Glomerular visceral epithelial cell (primary cell): ENCODE results near the gene PGC.
A peak's percentile ranks its signal among the peaks of the same experiment; 100 is the strongest.

Experiments
- DNase-seq: peaks from one replicate; pipeline ENCODE4 v3.0.0-alpha.2; 2016; ENCODE audit errors: extremely low spot score

The PGC gene

DNA sequence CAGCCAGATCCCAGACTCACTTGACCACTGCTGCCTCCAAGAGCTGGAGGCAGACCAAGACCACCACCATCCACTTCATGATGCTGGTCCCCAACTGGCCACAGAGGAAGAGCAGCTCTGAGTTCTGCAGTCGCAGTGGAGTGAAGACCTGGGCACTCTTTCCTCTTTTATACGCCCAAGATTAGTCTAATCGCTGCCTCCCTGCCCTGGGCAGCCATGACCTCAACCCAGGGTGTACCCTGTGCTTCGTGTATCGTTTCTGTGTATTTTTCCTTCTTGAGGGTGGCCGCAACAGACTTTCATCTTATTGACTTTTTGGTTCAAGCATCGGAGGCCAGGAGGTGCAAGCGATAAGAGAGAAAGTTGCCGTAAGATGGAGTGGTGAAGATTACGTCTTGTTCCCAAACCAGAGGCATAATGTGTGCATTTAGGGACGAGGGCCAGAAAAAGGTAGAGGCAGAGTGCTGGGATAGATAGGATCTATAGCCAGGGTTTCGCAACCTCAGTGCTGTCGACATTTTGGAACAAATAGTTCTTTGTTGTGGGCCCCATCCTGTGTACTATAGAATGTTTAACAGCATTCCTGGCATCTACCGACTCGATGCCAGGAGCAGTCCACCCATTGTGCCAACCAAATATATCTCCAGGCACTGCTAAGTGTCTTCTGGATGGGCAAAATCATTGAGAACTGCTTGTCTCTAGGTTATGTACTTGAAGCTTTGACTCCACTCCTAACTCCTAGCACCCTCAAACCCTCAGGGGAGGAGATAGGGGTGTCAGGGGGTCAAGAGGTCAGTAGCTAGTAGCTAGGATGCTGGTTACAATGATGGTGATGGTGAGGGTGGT is at the start of gene PGC:
Gene PGC (minus strand): TSS at position 142 of the 846 bp plus-strand sequence. CDS start 63 bp downstream, at position 79.
- no peak for DNase-seq

DNA sequence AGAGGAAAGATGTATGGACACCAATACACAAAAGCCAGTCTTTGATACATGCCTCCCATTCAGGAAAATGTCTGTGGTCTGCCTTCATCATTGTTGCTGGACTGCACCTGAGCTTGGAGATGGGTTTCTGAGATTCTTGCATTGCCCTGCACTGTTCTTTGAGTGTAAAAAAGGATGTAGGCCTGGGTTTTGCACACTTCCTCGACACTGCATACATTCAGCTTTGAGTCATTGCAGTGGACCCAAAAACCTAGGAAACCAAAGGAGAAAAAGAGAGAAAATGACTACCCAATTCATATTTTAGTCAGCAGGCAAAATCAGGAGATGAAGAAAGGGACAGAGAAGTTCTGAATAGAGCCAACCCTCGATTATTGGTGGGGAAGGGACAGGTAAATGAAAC is 49.3 kb upstream of the PGC start:
- DNase-seq, result no peak

DNA sequence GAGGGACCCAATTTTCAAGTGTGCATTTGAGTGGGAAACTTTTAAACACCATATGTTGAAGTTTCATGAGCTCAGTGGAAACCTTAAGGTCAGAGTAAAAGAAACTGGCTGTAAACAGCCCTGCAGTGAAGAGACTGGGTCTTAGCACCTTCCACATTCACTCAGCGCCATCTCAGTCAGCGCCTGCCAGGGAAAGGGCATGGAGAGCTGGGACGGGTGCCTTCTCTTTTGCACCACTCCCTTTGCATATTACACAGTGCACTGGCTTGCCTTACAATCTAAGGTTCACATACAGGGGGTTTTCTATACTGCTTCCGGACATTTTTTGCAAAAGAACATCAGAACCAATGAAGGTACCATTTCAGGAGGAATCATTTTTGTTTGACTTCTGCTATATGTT is 44.8 kb upstream of the PGC start:
- no peak for DNase-seq

DNA sequence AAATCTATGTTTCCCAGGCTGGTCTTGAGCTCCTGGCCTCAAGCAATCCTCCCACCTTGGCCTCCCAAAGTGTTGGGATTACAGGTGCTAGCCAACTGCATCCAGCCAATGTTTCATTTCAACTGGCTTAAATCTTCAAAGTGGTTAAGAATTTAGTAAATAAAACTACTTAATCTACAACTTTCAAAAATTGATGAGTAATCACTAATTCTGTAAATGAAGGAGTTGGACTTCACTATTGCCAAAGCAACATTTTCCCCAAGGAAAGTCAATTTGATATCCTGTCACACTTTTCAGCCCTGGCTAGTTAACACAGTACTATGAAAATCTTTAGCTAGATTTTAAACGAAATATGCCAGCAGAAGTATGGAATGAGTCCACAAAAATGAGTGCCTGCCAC is 44.1 kb upstream of the PGC start:
- DNase-seq, result no peak

DNA sequence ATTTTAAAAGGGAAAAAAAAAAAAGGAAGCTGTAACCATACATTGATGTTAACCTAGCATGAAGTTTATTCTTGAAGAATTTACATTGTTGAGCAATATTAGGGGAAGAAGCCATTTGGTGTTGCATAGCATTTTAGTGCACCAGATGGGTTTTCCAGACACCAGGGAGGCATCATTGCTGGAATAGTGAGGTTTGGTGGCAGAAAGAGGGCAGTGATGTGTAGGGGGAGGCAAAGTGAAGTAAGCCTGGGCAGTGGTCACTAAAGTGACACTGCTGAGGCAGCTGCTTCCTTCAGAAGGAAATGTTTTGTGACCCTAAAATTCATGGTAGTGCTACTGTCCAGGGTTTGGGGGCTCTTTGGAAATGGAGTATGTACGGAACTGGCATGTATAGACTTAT is 42.8 kb upstream of the PGC start:
- DNase-seq, result no peak

DNA sequence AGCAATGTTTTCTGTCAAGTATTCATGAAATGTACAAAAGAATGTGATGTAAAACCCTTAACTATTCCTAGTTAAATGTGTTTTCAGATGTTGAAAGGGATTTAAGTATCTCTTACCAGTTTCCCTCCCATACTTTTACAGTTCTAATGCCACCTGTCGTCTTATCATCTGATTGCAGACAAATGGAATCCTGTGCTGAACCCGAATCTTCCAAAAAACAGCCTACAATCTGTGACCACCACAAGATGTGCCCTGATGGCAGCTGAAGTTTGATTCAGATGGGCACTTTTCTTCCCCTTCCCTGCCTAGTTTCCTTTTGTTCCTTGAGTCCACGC is 42.2 kb upstream of the PGC start:
- DNase-seq, result no peak

DNA sequence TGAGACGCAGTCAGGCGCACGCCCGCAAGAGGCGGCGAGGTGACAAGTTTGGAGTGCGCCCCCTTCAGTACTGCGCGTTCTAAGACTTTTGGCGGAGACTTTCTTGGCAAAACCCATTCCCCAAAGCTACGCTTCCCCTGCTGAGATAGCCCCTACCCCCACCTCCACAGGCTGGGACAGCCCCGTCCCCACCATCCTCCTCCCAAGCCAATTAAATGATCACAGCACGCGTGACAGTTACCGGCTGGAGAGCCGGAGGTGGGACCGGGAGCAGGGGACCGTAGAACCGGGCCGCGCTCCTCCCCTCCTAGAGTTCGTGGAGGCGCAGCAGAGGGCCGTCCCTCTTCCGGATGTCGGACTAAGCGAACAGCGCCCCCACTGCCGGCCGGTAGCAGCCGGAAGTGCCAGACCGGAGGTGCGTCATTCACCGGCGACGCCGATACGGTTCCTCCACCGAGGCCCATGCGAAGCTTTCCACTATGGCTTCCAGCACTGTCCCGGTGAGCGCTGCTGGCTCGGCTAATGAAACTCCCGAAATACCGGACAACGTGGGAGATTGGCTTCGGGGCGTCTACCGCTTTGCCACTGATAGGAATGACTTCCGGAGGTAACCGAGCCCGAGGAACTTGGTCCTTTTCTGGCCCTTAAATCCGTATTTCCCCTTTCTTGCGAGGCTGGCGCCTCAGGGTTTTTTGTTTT is 40.2 kb upstream of the PGC start, which contains the start of gene TOMM6:
Gene TOMM6 (plus strand): TSS at position 476 of the 699 bp plus-strand sequence. CDS start 4 bp downstream, at position 480.
- DNase-seq, result peak; percentile 95

DNA sequence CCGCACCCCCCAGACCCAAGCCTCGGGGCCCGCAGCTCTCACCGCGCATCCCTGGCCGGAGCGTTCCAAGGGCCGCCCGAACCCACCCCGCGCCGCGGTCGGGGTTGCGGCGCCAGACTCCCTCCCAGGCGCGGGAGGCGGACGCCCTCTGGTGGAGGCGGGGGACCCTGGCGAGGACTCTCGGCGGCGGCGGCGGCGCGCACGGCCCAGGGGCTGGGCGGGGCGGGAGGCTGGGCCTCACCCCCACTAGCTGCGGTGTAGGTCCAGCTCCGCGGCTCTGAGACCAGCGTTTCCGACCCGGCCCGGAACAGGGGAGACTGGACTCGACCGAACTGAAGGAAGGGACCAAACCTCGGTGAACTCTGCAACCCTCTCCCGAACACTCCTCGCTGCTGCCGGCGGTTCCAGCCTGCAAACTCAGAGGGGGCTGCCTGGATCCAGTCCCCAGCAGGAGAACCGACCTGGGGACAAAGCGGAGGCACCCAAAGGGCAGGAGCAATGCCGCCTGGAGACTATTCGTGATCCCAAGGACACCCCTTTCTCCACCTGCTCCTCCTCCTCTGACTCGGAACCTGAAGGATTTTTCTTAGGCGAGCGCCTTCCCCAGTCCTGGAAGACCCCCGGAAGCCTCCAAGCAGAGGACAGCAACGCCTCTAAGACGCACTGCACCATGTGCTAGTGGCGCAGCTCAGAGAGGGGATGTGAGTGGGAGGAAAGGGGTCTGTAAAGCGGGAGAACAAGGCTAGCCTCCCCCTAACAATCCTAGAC is 39.4 kb upstream of the PGC start:
- peak; percentile 87 for DNase-seq

DNA sequence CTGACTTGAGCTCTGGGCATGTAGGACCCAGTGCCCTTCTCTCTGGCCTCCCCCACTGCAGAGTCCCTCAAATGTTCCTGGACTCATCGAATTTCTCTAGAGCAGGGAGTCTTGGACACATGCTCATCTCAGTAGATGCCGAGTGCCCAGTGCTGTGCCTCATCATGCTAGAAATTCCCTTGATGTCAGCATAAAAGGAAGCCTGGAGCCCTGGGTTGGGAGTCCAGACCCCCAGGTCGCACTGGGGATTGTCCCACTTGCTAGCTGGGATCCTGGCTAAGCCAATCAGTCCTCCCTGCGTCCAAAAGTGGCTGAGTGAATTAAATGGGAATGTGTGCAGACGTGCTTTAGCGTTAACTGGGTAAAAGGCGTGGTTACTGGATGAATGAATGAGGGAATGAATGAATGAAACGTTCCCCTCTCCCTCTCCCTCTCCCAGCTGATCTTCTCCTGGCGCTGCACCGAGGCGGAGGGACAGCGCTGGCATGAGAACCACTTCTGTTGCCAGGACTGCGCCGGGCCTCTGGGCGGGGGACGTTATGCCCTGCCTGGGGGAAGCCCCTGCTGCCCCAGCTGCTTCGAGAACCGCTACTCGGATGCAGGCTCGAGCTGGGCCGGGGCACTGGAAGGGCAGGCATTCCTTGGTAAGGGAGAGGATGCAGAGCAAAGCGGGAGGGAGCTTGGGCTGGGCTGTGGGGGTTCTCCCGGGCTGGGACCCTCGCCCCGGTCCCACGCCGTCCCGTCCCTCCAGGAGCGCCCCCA is 38.7 kb upstream of the PGC start:
- peak; percentile 36 for DNase-seq

DNA sequence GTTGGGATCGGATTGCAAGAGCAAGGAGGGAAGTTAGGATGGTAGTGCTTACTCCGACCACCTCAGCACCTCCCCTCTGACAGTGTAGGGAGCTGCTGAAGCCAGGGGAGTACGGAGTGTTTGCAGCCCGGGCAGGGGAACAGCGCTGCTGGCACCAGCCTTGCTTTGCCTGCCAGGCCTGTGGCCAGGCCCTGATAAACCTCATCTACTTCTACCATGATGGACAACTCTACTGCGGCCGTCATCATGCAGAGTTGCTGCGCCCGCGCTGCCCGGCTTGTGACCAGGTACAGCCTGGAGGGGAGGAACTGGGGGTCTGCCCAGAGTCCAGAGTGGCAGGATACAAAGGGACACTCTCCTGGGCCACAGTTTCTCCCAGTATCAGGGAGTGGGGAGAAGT is 38.1 kb upstream of the PGC start:
- DNase-seq, result no peak

DNA sequence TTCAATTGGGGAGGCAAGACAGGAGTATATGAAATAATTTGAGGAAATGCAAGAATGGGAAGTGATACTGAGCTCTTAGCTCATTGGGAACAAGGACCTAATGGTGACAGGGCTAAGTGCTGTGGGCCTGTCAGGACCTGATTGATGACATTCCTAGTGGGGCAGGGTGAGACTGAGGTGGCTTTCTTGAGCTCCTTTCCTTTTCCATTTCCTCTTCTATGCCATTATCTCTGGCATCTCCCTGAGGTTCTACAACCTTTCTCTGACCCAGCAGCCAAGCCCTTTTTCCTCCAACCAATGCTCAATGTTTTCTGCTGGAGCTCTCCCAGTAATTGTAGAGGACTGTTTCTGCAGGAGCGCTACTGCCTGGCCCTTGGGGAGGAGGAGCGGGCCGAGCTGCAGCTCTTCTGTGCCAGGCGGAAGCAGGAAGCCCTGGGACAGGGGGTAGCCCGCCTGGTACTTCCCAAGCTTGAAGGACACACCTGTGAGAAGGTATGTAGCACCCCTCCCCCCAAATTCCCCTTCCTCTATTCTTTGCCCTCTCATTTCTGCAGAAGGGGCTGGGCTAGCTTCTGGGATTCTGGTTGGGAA is 37.5 kb upstream of the PGC start:
- DNase-seq, result no peak

DNA sequence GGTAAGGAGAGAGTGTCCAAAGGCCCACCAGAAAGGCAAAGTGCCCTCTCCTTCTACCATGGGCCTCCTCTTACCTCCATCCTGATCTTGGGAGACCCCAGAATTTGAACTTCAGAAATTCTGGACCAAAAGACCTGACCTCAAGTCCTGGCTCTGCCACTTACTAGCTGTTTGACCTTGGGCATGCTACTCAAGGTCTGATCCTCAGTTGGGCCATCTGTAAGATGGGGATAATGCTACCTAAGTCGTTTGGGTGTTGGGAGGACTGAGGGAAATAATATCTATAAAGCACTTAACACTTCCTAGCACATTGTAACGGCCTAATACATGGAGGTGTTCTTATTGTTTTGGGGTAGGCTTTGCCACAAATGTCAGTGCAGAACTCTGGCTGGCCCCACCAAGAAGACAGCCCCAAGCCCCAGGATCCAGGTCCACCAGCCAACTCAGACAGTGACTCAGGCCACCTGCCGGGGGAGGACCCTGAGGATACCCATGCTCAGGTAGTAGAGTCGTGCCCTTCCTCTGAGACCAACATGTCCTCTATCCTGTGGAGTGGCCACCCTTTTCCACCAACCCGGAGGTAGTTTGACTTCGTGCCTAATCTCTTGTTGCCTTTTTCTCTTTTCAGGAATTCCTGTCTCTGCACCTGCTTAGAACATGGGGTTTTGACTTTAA is 36.0 kb upstream of the PGC start:
- no peak for DNase-seq

DNA sequence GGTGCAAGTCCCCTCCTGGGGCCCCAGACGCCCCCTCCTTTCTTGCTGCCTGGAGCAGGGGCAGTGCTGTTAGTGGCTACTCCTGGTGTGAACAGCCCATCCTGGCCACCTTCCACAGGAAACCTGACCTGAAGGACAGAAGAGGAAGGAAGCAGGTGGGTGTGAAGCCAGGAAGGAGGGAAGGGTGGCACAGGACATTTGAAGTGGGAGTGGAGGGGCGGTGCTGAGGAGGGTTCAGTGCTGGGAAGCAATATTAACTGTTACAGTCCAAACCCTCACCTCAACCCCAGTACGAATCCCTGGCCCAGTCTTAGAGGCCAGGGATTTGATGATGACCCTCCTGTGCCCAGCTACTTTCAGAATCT is 34.2 kb upstream of the PGC start:
- DNase-seq, result no peak

DNA sequence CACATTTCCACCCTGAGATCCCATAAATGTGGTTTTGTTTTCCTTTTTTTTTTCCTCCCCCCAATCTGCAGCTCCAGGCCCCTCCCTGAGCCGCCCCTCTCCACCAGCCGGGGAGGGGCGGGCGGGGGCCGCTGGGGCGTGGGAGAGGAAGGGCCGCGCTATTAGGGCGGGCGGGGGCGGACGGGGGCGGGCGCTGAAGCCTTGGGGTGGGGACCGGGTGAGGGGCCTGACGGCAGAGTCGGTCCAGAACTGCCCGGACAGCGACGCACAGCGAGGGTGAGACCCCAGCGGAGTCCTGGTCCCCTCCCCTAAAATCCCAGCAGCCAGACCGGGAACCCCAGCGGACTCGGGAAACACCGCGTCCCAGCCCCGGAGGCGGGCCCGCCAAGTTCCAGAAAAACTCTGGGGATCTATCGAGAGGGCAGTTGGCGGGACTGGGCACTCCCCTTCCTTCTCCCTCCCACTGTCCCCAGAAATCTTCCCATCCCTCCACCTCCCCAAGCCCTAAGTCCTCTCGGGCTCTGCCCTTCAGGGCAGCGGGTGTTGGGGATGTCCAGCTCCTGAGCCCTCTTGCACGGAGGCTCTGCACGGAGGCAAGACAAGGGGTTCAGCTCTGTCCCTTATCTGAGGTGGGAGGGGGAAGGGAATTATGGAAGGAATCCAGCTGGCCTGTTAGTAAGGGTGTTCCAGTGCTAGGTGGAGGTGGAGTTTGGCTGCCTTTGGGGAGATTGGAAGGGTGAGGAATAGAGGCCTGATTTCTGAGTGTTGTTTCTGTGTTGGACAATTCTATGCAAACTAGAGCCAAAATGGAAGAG is 33.6 kb upstream of the PGC start, which contains the start of gene PRICKLE4:
Gene PRICKLE4 (plus strand): TSS at position 232 of the 815 bp plus-strand sequence. CDS start 2,692 bp downstream, outside the sequence.
- peak; percentile 38 for DNase-seq

DNA sequence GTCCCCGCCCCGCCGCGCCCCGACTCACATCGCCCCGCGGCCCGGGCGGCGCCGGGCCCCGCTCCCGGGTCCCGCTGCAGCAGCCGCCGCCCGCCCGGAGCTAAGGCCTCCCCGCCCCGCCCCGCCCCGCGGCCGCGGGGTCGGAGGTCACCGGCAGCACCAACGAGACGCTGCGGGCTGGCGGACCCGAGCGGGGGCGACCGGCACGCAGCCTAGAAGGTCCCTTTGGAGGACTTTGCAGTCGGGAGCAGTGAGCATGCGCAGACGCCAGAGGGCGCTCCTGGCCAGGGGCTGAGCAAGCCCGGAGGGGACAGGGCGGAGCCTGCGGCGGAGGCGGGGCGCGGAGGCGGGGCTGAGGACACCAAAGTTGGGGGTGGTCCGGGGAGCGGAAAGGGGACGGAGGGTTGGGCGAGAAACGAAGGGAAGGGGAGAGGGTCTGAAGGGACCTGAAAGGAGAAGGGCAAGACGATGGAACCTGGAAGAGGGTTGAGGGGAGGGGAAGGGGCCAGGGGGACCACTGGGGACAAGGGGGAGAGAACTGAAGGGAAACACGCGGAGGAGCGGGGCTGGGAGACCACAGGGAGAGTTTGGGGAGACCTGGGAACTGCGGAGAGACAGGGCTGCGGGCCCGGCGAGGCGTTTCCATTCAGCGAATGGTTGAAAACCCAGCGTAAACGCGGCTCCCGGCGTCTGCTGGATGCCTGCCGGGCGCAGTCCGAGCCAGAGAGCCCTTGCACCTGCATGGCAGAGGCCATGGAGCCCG is 32.8 kb upstream of the PGC start, which contains the start of gene FRS3:
Gene FRS3 (minus strand): TSS at position 113 of the 763 bp plus-strand sequence. CDS start 2,913 bp downstream, outside the sequence.
- peak; percentile 96 for DNase-seq

DNA sequence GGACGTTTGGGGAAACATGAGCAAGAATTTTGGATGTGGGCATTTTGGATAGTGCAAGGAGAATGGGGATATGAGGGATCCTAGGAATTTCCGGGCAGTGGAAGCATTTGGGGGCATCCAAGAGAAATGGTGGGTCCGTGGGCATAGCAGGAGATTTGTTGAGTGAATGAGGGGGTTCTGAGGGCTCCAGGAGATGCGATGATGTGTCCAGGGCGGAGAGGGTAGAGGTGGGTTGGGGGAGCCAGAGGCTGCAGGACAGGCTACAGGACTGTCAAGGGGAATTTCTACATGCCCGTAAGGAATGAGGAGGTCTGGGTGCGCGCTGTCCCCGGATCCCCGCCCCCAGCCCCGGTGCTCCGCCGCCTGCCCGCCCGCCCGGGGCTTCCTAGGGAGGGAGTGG is 32.1 kb upstream of the PGC start:
- no peak for DNase-seq

DNA sequence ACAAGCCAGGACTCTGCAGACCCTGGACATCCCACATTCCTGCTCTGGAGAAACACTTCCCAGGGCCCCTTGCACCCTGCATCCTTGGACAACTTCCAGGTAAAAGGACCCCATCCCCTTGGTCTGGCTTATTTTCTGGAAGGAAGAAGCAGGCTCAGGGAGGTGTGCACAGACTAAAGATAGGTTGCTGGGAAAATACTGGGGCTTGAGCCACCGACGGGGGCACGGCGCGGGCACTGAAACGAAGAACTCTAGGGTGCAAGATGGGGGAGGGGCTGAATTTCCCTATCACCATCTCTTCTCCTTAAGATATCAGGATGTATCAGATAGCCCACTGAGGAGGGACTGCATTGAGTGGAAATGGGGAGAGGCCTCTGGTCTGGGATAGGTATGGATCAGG is 31.7 kb upstream of the PGC start:
- no peak for DNase-seq

DNA sequence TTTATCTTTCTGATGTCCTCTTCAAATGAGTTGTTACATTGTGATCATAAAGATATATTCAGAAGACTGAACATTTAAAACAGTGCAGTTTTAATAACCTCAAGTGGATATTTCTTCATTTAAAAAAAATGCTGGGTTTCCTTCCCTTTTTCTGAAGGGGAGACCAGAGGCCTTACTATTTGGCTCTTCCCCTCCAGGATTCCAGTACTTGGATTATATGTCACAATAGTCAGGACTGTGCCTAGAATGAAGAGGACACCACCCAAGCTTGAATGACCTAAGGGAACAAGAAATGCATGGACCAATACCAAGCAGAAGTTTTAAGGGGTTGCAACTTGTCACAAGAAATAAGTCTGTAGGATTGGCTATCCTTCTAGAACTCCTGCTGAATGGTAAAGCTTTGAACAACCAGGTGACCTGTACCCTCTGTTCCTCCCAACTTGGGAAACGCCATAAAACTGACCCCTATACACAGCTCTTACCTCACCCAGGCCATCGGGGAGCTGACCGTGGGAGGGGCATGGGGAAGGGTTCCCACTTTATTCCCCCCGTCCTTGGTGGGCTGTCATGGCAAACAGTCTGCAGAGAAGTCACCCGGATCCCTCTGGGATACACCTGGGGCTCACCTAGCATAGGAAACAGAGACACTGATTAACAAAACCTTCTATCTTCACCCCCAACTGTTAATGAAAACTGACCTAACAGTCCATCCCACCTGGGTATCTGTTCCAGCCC is 30.5 kb upstream of the PGC start:
- DNase-seq, result no peak
